ENCODE data around the gene GRIK4.

The GRIK4 gene

GRCh38 chr11:120793806-120794479, 282.4 kb downstream of the GRIK4 start:
- in situ Hi-C loops (cut with MboI; ENCODE audit: low sequenced_read_pairs, unreplicated experiment): no loop called here
- no peak for TF ChIP-seq CTCF (IDR thresholded peaks at IDR 0.05; ENCODE audit: borderline replicate concordance, control extremely low read depth, extremely low read depth, insufficient read depth, missing control alignments)
- no peak for DNase-seq (ENCODE audit: low spot score)

- in situ Hi-C loops (cut with MboI; ENCODE audit: low sequenced_read_pairs, unreplicated experiment): no loop called here
- DNase-seq (ENCODE audit: low spot score): no peak
These were observed 283.2 kb downstream of the GRIK4 start for GRCh38 chr11:120794748-120795147.

GRCh38 chr11:120795185-120795584, 283.6 kb downstream of the GRIK4 start:
- in situ Hi-C loops (cut with MboI; ENCODE audit: low sequenced_read_pairs, unreplicated experiment): no loop called here
- TF ChIP-seq CTCF (IDR thresholded peaks at IDR 0.05; ENCODE audit: borderline replicate concordance, control extremely low read depth, extremely low read depth, insufficient read depth, missing control alignments): no peak
- DNase-seq (ENCODE audit: low spot score): no peak

More at GRCh38 chr11:120794748-120795147, 283.2 kb downstream of the GRIK4 start:
- no peak for TF ChIP-seq CTCF (IDR thresholded peaks at IDR 0.05; ENCODE audit: borderline replicate concordance, control extremely low read depth, extremely low read depth, insufficient read depth, missing control alignments)

GRCh38 chr11:120797143-120797542, 285.6 kb downstream of the GRIK4 start:
- no peak for DNase-seq (ENCODE audit: low spot score)
- in situ Hi-C loops (cut with MboI; ENCODE audit: low sequenced_read_pairs, unreplicated experiment): no loop called here
- TF ChIP-seq CTCF (IDR thresholded peaks at IDR 0.05; ENCODE audit: borderline replicate concordance, control extremely low read depth, extremely low read depth, insufficient read depth, missing control alignments): no peak

- no peak for TF ChIP-seq CTCF (IDR thresholded peaks at IDR 0.05; ENCODE audit: borderline replicate concordance, control extremely low read depth, extremely low read depth, insufficient read depth, missing control alignments)
- in situ Hi-C loops (cut with MboI; ENCODE audit: low sequenced_read_pairs, unreplicated experiment): no loop called here
- DNase-seq (ENCODE audit: low spot score): no peak
These were observed 287.3 kb downstream of the GRIK4 start for GRCh38 chr11:120798854-120799253.

- no peak for TF ChIP-seq CTCF (IDR thresholded peaks at IDR 0.05; ENCODE audit: borderline replicate concordance, control extremely low read depth, extremely low read depth, insufficient read depth, missing control alignments)
- in situ Hi-C loops (cut with MboI; ENCODE audit: low sequenced_read_pairs, unreplicated experiment): no loop called here
- DNase-seq (ENCODE audit: low spot score): no peak
These were observed 288.7 kb downstream of the GRIK4 start for GRCh38 chr11:120800206-120800605.

Data from GM13976 (cell line).